AG08396 (cell line): ENCODE results near the gene EPS8L3.
"Not testable (repeated sequence)": the region's sequence is repeated elsewhere in the genome, so short reads cannot be mapped to it uniquely, and the experiment has no call there.

Experiments used
- DNase-seq: peaks from one replicate; pipeline ENCODE4 v3.0.0; 2012; ENCODE audit warnings: low spot score, mixed read lengths

The EPS8L3 gene

GRCh38 chr1:109711593-109712320 is 52.0 kb downstream of the EPS8L3 start, which contains the start of gene GSTM5:
GSTM5 (plus strand) TSS chr1:109712251; CDS start chr1:109712313, 62 bp downstream.
- peak; percentile 14 for DNase-seq

GRCh38 chr1:109709822-109710221 is 53.9 kb downstream of the EPS8L3 start:
- not testable (repeated sequence) for DNase-seq

- not testable (repeated sequence) for DNase-seq
Measured at GRCh38 chr1:109708949-109709348, 54.8 kb downstream of the EPS8L3 start.

DNA sequence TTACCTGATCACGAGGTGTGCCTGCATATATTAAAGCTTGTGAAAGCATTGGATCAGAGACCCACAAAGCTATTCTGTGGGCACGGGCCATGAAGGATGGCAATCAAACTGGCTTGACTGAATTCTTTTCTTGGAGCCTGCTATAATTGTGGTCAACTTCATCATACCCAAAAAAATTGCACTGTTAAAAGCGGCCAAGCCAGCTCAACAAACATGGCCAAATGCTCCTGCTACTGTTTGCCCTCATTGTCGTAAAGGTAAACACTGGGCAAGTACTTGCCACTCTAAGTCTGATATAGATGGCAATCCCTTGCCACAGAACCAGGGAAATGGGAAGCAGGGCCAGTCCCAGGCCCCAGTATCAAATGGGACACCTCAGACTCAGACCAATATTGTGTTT is 58.3 kb downstream of the EPS8L3 start:
- no peak for DNase-seq

DNA sequence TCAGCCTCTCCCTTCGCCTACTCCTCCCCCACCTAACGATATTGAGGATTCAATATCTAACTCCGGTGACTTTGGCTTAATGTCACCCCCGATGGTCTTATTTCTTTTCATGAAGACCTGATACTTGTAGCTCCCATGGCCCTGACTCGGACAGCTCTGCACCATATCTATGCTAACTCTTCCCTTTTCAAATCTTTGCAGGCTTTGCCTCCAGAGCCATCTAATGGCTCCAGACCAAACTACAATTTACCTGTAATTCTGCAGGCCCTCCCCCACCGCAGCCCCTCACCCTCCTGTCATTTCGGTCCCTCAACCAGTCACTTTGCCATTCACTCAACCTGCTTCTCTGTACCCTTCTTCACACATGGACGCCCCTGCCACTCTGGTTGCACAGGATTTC is 59.5 kb downstream of the EPS8L3 start:
- peak; percentile 0 for DNase-seq

DNA sequence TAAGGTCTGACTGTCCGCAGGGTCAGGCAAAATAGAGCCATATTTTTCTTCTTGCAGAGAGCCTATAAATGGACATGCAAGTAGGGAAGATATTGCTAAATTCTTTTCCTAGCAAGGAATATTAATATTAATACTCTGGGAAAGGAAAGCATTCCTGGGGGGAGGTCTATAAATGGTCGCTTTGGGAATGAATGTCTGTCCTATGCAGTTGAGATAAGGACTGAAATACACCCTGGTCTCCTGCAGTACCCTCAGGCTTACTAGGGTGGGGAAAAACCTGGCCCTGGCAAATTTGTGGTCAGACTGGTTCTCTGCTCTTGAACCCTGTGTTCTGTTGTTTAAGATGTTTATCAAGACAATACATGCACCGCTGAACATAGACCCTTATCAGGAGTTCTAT is 60.8 kb downstream of the EPS8L3 start:
- DNase-seq: not testable (repeated sequence)
